Uterus (tissue), 2 donors: ENCODE data around the gene FRMD8.

Experiments
- CTCF ChIP-seq, 4 experiments: fragments of 200-600 bp in 2 of 4; fragments of 450-650 bp in 2 of 4; sonication (generic) in 2 of 4; IDR thresholded peaks; one replicate each; pipeline ENCODE4 v1.5.1; 2016 to 2019; ENCODE audit warnings: antibody characterized with exemption in 4 of 4, mild to moderate bottlenecking in 2 of 4, moderate library complexity in 1 of 4
- POLR2A ChIP-seq, 2 donors: fragments of 450-650 bp; IDR thresholded peaks; one replicate each; pipeline ENCODE4 v1.6.1; 2016; ENCODE audit warnings: antibody characterized with exemption in 2 of 2, mild to moderate bottlenecking in 1 of 2, moderate library complexity in 1 of 2

- TF ChIP-seq POLR2A (IDR thresholded peaks at IDR 0.05), result no peak
- TF ChIP-seq CTCF (IDR thresholded peaks at IDR 0.05), result no peak
Observed at GRCh38 chr11:65392186-65392829, 5.9 kb downstream of the FRMD8 start.
